ENCODE data around the gene GPS2.

The GPS2 gene

GRCh38 chr17:7315570-7316235 is 543 bp upstream of the GPS2 start:
- no peak for DNase-seq

DNA sequence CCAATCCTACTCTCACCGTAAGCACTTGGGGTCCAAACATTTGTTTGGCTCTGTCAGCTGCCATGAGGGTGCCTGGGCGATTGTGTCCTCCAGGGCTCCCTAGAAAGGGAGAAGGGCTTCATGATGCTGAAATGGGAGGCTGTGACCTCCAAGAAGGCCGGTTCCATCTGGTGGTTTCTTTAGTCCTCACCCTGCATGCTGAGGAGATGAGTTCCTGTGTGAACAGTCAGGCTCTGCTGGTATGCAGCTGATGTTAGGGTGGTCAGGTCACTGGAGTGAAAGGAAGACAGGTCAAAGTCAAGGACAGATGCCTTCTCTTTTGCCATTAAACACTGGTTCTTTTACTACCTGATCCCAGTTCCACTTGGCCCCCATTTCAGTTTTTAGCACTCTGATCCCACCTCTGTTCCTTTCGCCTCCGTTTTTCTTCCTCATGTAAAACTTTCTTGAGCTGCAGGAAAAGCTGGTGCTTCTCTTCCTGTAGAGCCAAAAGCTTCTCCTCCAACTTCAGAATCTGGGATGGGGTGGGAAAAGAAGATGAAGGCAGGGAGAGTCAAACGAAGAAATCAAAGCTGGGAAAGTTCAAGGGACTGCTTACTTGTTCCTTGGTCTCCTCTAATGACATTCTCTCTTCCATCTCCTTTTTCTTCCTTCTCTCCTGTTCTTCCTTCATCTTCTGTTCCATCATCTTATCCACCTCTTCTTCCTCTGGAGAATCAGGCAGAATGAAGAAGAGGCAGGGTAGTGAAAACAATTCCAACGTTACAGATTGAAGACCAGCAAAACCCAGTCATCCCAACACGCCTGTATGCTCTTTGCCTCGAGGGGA is 1.1 kb downstream of the GPS2 start:
- DNase-seq = no peak

DNA sequence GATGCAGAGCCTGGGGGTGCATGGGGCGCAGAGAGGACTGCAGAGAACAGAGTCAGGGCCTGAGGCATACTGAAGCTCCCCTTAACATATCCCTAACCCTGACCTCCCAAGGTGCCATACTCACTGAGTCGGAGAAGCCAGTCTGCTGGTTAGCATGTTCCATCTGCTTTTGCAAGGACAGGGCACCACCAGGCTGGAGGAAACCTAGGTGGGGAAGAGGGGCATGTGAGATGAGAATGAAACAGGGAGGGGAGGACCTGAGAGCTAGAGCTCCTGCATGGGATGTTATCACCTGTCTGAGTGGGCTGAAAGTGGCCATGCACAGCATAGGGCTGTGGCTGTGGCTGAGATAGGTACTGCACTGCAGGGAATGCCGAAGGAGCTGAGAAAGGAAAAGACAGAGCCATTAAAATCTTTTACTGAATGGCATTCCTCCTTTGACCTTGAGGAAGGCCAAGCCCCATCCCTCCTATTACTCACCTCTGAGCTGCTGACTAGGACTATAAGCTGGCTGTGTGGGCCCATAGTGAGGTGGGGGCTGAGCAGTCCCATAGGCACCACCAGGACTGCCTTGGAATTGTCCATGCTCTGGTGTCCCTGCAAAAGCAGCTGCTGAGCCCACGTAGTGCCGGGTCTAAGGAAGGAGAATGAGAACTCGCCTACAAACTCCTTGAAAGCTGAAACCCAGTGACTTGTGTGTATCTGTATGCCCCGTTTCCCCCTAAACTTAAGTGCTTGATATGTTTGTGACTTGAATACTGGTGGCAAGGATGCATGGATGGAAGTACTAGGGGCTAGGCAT is 1.9 kb downstream of the GPS2 start:
- DNase-seq = no peak

GRCh38 chr17:7312432-7313087 is 2.6 kb downstream of the GPS2 start:
- no peak for DNase-seq

DNA sequence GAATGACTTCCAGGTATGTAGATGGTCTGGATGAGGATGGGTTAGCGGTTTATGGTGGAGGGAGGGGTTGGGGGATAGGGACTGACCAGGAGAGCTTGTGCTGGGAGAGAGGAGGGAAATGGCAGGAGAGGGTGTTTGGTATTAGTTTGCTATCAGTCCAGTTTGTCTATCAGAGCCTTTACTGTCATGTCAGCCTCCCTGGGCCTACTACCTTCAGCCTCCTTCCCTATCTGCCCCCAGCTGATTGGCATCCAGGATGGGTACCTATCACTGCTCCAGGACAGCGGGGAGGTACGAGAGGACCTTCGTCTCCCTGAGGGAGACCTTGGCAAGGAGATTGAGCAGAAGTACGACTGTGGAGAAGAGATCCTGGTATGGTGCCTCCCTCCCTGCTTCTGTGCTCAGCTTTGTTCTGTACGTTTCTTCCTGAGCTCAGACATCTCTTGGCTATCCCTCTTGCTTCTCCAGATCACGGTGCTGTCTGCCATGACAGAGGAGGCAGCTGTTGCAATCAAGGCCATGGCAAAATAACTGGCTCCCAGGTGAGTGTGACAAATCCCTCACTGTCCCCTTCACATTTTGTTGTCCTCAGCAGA is 4.0 kb downstream of the GPS2 start:
- no peak for DNase-seq

DNA sequence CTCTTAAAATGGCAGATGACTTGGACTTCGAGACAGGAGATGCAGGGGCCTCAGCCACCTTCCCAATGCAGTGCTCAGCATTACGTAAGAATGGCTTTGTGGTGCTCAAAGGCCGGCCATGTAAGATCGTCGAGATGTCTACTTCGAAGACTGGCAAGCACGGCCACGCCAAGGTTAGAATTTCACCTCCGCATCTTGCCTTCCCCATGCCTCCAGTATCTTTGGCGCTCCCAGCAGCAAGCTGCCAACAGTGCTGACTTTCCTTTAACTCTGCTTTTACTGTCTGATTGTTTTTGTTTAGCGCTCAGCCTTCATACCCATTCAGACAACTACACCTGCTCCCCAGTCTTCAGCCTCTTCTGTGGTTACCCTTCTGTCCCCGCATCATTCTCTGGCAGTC is 5.5 kb downstream of the GPS2 start:
- no peak for DNase-seq

DNA sequence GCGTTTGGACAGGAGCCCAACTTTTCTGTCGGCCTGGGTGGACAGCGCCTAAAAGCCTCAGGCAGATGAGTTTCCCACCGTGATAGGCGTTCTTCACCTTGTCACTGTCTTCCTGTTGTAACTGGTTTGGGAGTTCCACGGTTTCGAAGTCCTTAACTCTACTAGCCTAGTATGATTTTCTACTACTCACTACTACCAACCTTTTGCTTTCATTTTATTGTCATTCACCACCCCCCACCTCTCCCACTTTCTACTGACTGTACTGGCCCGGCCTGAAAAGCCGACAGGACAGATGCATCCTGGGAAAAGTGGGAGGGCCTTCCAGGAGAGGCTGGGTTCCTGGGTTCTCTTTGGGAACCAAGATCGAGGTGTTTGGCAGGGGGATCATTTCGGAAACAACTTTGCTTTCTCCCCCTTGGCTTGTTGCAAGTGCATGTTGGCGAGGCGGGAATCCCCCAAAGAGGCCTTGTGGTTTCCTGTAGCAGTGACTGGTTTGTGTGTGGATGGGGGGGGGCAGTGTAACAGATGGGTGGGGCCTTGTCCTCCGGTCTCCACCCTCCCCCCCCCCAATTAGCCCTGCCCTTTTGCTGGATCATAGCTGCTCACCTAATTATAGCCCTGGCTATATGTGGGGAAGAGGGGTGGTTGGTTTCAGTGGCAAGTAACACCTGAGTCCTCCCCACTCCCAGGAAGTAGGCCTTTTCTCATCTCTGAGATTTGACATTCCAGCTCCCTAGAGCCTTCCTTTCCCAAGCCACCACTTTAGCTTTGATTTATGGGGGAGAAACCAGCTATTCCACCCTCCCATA is 6.3 kb downstream of the GPS2 start:
- peak; percentile 69 for DNase-seq

DNA sequence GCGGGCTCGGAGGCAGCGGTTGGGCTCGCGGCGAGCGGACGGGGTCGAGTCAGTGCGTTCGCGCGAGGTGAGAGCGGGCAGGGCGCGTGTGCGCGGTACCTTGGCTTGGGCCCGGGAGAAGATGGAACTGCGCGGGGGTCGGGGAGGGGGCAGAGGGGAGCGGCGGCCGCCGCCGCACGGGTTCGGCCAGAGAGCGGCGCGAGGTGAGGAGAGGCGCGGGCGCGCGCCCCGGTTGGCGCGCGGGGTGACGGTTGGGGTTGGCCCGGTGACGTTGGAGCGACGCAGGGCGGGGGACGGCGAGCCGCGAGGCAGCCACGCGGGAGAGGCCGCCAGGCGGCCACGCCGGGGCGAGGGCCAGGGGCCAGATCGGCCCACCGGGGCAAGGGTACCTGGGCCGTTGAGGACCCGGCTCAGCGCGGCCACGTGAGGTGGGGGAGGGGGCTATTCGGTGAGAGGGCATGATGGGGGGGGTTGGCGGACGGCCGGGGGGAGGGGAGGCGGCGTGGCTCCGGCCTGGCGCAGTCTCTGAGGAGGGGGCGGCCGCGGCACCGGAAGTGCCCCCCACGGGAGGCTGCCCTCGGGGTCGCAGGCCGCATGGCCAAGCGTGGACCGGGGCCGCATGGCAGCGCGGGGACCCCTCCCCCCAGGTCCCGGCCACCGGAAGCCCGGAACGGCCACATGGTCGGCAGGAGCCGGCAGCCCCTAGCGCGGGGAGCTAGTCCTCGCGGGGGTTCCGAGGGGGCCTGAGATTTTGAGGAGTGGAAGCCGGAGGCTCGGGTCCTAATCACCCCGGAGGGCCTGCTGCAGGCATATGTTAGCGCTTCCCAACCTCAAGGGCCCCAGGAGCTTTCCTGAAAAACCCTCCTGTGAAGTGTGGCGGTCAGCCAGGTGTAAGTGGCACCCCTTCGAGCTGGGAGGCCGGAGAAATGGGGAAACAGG is 7.2 kb downstream of the GPS2 start:
- DNase-seq = no peak

GRCh38 chr17:7306911-7307685 is 8.1 kb downstream of the GPS2 start, which contains the start of gene EIF5A:
EIF5A (plus strand) TSS chr17:7307628; CDS start chr17:7309636, 2,008 bp downstream.
- peak; percentile 99 for DNase-seq

DNA sequence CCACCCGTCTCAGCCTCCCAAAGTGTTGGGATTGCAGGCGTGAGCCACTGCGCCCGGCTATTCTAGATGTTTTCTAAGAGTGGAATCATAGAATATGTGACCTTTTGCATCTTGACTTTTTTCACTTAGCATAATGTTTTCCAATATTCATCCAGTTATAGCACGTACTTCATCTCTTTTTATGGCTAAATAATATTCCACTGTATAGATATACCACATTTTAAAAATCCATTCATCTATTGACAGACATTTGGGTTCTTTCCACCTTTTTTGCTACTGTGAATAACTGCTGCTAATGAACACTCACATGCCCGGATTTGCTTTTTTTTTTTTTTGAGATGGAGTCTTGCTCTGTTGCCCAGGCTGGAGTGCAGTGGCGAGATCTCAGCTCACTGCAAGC is 11.0 kb downstream of the GPS2 start:
- no peak for DNase-seq

GRCh38 chr17:7296189-7296861 is 18.8 kb downstream of the GPS2 start:
- peak; percentile 77 for DNase-seq

DNA sequence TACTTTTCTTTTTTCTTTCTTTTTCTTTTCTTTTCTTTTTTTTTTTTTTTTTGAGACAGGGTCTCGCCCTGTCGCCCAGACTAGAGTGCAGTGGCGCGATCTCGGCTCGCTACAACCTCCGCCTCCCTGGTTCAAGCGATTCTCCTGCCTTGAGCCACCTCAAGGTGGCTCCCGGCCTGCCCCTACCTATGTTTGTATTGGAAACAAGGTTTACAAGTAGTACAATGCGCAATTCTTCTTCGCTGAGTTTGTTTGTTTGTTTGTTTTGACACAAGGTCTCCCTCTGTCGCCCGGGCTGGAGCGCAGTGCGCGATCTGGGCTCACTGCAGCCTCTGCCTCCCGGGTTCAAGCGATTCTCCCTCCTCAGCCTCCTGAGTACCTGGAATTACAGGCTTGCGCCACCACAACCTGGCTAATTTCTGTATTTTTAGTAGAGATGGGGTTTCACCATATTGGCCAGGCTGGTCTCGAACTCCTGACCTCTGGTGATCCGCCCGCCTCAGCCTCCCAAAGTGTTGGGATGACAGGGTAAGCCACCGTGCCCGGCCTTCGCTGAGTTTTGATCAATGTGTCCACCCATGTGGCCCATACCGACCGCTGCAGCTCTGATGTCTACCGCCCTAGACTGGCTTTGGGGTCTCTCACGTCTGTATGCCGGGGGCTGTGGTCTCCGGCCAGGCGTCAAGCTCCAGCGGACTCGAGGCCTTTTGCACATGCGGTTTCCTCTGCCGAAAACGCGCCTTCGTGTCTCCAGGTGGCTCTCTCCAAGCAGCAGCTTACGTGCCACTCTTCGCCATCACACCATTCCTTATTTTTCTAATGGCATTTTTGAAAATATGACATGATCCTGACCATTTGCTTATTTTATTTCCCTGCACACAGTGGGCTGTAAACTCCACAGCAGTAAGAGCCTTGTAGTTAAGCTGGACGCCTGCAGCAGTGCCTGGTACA is 19.7 kb downstream of the GPS2 start:
- peak; percentile 11 for DNase-seq

GRCh38 chr17:7294614-7295153 is 20.5 kb downstream of the GPS2 start, which contains the start of gene YBX2:
YBX2 (minus strand) TSS chr17:7294639; CDS start chr17:7294500, 139 bp downstream.
- peak; percentile 93 for DNase-seq

- peak; percentile 68 for DNase-seq
These were observed 21.1 kb downstream of the GPS2 start for GRCh38 chr17:7293816-7294613.

DNA sequence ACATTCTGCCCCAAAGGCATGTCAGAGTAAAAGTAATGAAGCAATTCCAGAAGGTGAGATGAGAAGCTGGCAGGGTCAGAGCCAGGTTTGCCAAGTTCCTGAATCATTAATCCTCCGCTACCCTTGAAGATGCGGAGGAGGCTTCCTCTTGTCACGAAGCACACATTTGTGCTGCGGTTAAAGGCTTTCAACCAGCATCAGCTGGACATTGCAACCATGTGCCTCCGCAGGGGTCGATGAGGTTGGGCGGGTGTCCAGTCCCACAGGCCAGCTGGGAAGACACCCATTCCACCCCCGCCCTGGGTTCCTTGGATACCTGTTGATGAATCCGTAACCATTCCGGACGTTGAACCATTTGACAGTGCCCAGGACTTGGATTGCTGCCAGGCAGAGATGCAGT is 22.0 kb downstream of the GPS2 start:
- DNase-seq = no peak

DNA sequence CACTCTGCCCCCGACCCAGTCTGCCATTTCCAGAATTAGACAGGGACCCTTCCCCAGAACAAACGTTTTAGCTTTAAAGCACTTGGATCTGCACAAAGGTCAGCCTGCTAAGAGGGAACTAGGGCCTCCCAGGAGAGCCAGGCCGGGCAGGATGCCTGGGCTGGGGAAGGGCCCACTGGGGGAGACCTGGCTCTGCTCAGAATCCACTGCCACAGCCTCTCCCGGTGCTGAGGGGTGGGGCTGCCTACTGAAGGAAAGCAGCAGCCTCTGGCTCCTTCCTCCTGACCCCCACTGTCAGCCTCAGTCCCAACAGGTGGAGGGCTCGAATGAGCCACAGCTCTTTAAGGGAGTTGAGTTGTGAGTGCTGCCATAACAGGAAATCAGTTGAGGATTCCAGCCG is 22.4 kb downstream of the GPS2 start:
- DNase-seq = no peak

- no peak for DNase-seq
These were observed 23.0 kb downstream of the GPS2 start for GRCh38 chr17:7292194-7292593.

All from NCI-H510A treated with DMSO at 0.1 percent for 48 hours (cell line).